HG03045 (cell line): ENCODE results near the gene SPRED1.

Experiments
- ATAC-seq: cut with Tn5 transposase; IDR thresholded peaks from one replicate; pipeline ENCODE4 v1.9.1; 2021; ENCODE audit warnings: mild to moderate bottlenecking, moderate library complexity; ENCODE audit not compliant: unreplicated experiment

Gene SPRED1

GRCh38 chr15:38344351-38344750 is 91.7 kb downstream of the SPRED1 start:
- no peak for ATAC-seq

GRCh38 chr15:38349251-38349650 is 96.6 kb downstream of the SPRED1 start:
- no peak for ATAC-seq

- ATAC-seq, result no peak
Observed at GRCh38 chr15:38351466-38351865, 98.8 kb downstream of the SPRED1 start.

DNA sequence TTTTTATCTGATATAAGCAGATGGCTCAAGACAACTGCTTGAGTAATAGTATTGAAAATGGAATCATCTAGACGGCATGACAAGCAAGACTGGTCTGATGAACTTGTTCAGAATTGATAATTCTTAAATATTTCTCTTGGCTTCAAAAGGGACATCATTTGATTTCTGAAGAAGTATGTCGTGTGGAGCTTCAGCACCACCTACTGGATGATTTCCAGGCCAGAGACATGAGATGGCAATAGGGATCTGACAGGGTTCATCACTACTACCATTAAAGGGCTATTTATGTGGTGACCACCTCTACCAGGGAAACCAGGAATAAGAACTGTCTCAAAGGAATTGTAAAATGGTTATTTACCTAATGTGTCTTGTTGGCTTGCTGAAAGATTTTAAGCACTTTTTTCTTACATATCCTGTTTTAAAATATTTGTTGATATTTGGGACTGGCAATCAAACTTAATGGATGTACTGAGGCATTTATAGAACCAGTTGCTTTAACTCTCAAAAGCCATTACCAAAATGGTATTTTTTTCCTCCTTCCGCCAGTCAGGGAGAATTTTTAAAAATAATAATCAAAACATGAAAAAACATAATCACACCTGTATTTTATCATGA is 101.8 kb downstream of the SPRED1 start:
- no peak for ATAC-seq

GRCh38 chr15:38362355-38362754 is 109.7 kb downstream of the SPRED1 start:
- ATAC-seq, result no peak

GRCh38 chr15:38367476-38367875 is 114.8 kb downstream of the SPRED1 start:
- ATAC-seq, result no peak

DNA sequence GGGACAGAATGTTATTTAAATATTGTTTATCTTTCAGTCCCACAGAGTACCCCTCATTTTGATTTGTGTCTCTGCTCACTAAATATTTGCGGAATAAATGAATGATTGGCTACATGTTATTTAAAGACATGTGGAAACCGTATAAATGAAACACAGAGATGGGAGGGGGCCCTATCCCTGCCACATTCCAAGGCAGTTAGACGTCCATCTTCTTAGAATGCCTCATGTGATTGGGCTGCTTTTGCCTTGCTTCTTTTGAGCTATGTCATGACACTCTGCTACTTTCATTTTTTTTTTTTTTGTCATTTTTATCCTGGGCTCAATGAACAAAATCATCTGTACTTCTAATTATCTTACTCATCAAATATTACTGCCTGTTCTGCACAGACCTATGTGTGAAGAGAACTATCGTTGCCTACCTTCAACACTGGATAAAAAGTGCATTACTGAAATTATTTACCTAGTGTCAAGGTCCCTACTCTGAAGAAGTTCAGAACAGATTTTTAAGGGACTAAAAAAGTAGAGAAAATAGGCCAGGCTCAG is 117.4 kb downstream of the SPRED1 start:
- ATAC-seq, result no peak

DNA sequence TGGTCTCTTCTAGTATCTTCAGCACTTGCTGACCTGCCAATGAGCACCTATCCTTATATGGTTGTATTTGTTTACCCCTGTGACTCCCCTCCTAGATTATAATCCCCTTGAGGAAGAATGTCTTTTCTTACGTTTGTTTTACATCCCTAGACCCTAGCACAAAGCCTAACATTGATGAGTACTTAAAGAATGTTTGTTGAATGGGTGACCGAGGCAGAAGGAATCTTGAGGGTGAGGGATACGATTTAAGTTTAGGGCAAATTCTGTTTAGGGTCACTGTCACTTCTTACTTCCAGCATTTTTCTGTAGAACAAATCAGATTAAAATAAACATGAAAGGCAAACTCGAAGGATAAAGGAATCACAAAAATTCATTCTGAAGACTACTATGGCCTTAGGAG is 120.4 kb downstream of the SPRED1 start:
- ATAC-seq, result no peak

- no peak for ATAC-seq
Observed at GRCh38 chr15:38374029-38374428, 121.4 kb downstream of the SPRED1 start.

DNA sequence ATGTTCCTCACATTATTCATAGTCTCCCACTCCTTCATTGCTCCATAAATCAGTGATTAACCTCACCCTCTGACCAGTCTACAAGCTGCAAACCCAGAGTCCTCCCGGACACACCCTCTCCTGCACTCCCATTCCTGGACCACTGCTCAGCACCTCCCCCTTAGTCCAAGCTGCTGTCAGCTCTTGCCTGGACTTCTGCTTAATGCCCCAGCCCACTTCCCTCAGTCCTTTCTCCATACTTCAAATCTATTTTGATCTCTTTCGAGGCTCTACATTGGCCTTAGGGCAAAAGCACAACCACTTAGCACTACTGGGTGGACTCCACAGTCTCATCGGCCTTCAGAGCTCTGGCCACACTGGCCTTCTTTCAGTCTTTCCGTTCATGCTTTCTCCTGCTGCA is 121.9 kb downstream of the SPRED1 start:
- ATAC-seq, result no peak

DNA sequence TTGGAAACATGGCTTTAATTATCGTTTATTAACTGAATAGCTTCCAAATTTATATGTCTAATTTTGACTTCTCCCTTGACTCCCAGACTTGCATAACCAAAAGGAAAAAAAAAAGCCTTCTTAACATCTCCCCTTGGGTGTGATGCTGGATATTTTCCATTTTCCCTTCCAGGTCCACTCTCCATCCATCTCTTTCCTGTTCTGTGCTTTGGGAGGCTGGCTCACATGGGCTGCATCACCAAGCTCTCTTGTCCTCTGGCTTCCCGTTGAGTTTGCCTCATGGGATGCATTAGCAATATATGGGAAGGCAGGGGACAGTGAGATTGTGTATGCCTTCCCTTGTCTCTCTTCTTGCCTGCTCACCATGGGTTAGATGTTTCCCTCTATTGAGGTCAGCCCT is 123.4 kb downstream of the SPRED1 start:
- no peak for ATAC-seq

GRCh38 chr15:38377636-38378035 is 125.0 kb downstream of the SPRED1 start:
- ATAC-seq, result no peak

DNA sequence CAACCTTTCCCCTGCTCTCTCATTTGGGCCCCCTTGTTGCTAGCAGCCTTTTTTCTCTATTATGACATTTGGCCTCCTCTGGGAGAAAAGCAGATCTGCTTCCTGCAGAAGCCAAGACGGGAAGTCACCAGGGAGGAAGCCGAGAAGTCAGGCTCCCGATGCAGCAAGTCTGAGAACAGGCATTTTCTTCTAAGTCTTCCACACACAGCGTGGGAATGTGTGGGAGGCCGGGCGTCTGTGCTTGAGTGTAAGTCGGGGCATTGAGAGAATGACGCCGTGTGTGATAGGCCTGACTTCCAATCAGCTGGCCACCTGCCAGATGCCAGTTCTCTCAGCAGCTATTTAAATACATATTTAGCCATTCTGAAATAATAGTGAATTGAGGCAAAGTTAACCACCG is 125.5 kb downstream of the SPRED1 start:
- ATAC-seq, result no peak

DNA sequence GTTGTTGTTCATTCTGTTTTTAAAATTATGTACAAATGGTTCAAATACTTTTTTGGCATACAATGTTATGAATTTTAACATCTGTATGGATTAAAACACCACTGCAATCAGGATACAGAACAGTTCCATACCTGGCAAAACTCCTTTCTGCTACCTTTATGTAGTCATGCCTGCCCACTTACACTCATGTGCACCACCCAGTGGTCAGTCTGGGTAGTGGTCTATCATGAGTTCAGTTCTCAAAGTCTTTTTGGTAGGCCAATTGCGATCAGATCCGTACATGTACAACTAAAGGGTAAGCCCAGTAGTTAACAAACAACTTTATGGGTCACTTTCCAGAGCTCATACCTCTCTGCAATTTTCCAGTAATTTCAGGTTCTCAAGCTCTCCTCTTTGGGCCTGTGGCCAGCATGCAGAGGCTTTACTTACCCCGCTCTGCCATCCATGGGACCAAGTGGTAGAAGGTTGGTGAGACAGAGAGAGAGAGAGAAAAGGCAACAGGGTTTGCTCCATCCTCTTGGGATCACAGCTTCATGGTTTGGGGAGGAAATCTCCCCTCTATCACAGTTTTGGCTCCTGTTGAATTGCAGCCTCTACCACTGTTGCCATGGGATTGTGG is 137.4 kb downstream of the SPRED1 start:
- no peak for ATAC-seq

- ATAC-seq, result no peak
Observed at GRCh38 chr15:38391191-38391590, 138.6 kb downstream of the SPRED1 start.

DNA sequence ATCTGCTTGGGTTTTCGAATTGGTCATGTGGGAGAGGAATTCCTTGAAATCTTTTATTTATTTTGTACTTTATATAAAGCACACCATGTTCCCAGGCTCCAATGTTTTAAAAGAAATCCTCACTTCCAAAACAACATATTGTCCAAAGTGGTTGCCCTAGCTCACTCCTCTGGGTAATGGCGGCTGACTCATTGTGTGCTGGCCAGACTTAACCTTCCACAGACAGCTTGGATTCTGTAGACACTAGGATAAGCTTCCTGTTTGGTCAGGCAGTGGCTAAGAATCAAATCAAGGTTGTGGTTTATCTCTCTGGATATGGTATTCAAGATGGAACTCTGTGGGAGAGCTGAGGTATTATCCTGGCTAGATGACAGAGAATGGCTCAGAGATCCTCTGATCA is 145.5 kb downstream of the SPRED1 start:
- ATAC-seq, result no peak

DNA sequence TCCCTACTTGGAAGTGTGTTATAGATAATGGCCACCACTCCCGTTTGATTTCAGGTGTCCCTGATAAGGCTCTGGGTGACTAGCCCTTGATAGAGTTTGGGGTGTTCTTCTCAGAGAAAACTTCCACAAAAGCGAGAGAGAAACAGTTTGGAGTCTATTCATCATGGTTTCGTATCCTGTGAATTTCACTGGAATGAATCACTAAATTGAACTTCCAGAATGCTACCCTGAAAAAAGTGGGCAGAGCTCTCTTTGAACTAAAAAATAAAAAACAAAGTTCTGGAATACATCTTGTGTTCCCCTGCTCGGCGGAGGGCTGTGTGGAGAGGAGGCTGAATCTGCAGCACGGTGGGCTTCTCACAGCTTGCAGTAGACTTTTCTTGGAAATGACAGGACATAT is 148.5 kb downstream of the SPRED1 start:
- no peak for ATAC-seq

DNA sequence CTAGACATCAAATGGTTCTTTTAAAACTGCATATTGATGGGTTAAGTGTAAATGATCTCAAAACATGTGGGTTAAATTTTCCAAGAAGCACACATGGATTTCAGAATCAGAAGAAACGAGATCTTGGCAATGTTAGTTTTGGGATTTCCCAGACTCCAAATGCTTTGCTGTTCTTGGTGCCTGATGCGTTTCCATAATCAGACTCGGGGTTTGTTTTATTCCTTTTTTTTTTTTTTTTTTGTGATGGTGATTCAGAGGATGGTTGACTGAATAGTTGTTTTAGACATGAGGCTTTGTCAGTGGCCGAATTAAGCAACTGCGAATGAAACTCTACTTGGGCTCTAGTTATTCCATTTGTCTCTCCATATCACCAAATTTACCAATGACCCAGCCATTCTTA is 149.1 kb downstream of the SPRED1 start:
- ATAC-seq, result no peak

GRCh38 chr15:38406436-38406835 is 153.8 kb downstream of the SPRED1 start:
- ATAC-seq, result no peak
